PC-3 (cell line): ENCODE measurements around the gene SLC12A1.

Experiments
- EZH2 ChIP-seq: fragments of 300-600 bp; sonication (generic); IDR thresholded peaks from one replicate; pipeline ENCODE4 v1.6.1; 2017; ENCODE audit warnings: antibody characterized with exemption, mild to moderate bottlenecking, low read length; ENCODE audit not compliant: unreplicated experiment
- EZH2phosphoT487 ChIP-seq: fragments of 300-600 bp; sonication (generic); IDR thresholded peaks from 2 replicates; pipeline ENCODE4 v1.6.1; 2018; ENCODE audit warnings: mild to moderate bottlenecking, antibody characterized with exemption, low read length, borderline replicate concordance
- TF ChIP-seq, protein P1 (sequence below): fragments of 300-600 bp; sonication (generic); conservative IDR thresholded peaks from 2 replicates; pipeline ENCODE4 v1.5.1; 2017; ENCODE audit warnings: antibody characterized with exemption, low read depth, mild to moderate bottlenecking, low read length

DNA sequence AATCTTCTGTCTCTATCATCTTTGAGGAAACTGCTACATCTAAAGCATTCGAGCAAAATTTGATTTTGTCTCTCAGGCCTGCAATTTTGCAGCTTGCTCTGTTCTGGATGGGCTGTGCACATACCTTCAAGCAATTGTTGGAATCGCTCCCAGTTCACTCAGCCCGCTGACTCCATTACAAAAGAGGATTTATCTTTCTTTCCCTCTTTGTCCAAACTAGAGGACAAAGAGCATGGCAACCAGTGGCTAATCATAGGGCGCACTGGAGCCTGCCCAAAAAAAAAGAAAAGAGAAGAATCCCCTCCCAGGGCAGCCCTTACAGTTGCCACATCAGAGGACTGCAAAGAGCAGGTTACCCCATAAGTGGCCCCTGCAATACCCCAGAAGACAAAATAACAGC is 76.1 kb downstream of the SLC12A1 start:
- TF ChIP-seq, protein P1, sequence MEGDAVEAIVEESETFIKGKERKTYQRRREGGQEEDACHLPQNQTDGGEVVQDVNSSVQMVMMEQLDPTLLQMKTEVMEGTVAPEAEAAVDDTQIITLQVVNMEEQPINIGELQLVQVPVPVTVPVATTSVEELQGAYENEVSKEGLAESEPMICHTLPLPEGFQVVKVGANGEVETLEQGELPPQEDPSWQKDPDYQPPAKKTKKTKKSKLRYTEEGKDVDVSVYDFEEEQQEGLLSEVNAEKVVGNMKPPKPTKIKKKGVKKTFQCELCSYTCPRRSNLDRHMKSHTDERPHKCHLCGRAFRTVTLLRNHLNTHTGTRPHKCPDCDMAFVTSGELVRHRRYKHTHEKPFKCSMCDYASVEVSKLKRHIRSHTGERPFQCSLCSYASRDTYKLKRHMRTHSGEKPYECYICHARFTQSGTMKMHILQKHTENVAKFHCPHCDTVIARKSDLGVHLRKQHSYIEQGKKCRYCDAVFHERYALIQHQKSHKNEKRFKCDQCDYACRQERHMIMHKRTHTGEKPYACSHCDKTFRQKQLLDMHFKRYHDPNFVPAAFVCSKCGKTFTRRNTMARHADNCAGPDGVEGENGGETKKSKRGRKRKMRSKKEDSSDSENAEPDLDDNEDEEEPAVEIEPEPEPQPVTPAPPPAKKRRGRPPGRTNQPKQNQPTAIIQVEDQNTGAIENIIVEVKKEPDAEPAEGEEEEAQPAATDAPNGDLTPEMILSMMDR = no peak
- TF ChIP-seq EZH2 (no peak), EZH2phosphoT487 (no peak)
